Activated CD8-positive, alpha-beta T cell treated with anti-CD3 and anti-CD28 coated beads for 36 hours (primary cell): Measurements from ENCODE around the gene CCDC33. TPM values are rescaled to one million over a fixed set of nuclear protein-coding genes. Genes with fewer than 3 reads are reported as not detected.

Source experiments
- ATAC-seq: fragments of 200-7000 bp; cut with Tn5 transposase; one replicate; pipeline ENCODE4 v1.10.0; 2021; ENCODE audit warnings: mild to moderate bottlenecking, moderate library complexity
- CTCF ChIA-PET: fragments of 350-600 bp; sonication (Branson Sonifier 250); formaldehyde crosslinking; loops from one replicate; lab custom pipeline; 2021; ENCODE audit warnings: antibody characterized with exemption; lab: Charles Lee
- POLR2A ChIA-PET: fragments of 350-600 bp; sonication (Branson Sonifier 250); formaldehyde crosslinking; loops from one replicate; lab custom pipeline; 2021; ENCODE audit warnings: antibody characterized with exemption; lab: Charles Lee
- DNase-seq: peaks from one replicate; pipeline ENCODE4 v3.0.0-alpha.2; 2020
- H3K27ac Mint-ChIP-seq: one replicate; pipeline ENCODE4 v1.8.0; 2021; ENCODE audit warnings: mild to moderate bottlenecking, mixed read lengths
- H3K27me3 Mint-ChIP-seq: one replicate; pipeline ENCODE4 v1.8.0; 2021; ENCODE audit warnings: mixed read lengths
- H3K36me3 Mint-ChIP-seq: one replicate; pipeline ENCODE4 v1.8.0; 2021; ENCODE audit warnings: low read depth, mixed read lengths
- H3K4me1 Mint-ChIP-seq: one replicate; pipeline ENCODE4 v1.8.0; 2021; ENCODE audit warnings: low read depth, mixed read lengths
- H3K4me3 Mint-ChIP-seq: one replicate; pipeline ENCODE4 v1.8.0; 2021; ENCODE audit warnings: mild to moderate bottlenecking, moderate library complexity, mixed read lengths
- H3K9me3 Mint-ChIP-seq: one replicate; pipeline ENCODE4 v1.8.0; 2021; ENCODE audit warnings: mixed read lengths
- CTCF ChIP-seq: fragments of 200-600 bp; IDR thresholded peaks from one replicate; pipeline ENCODE4 v1.8.0; 2022; ENCODE audit warnings: antibody characterized with exemption, mild to moderate bottlenecking
- intact Hi-C: fragments of 100-400 bp; cut with micrococcal nuclease; formaldehyde crosslinking; loops from one replicate; pipeline ENCODE4 v1.10.0; 2022
- total RNA-seq, 2 experiments: library from RNA; stranded (reverse); gene quantifications; one replicate each; pipeline ENCODE4 v1.2.3, GENCODE V29; 2021

CCDC33 gene
- total RNA-seq, 2 experiments from 2014 or later: 0.16 to 0.38 TPM

- H3K27ac Mint-ChIP-seq: no peak overlapping the region
- no peak overlapping the region for H3K4me3 Mint-ChIP-seq
- ATAC-seq: no peak
- no peaks in the 10 kb centered on the region for H3K36me3 Mint-ChIP-seq
- H3K27me3 Mint-ChIP-seq: peaks cover 15% of the 10 kb centered on the region
- intact Hi-C loops: loop anchor here (10.0 kb wide), 1 partner anchor 69 kb away; no protein-coding TSS in a partner anchor
- CTCF ChIA-PET: interaction anchor here (0.8 to 1.8 kb wide), 3 partner anchors 14 to 28 kb away, joined by 3 to 4 read pairs (median 3); no protein-coding TSS in a partner anchor
- peaks cover 13% of the 10 kb centered on the region for H3K4me1 Mint-ChIP-seq
- no peaks in the 10 kb centered on the region for H3K9me3 Mint-ChIP-seq
- no peak for DNase-seq
- TF ChIP-seq CTCF: no peak
- POLR2A ChIA-PET: no interaction called here
These were observed 57.9 kb downstream of the CCDC33 start for GRCh38 chr15:74294010-74294409.

- no peak for ATAC-seq
- ChIA-PET CTCF (interaction anchor here (2.3 kb wide), 1 partner anchor 12 kb away, joined by 8 read pairs; no protein-coding TSS in a partner anchor), POLR2A (no interaction called here)
- H3K4me1 Mint-ChIP-seq: peaks cover 8% of the 10 kb centered on the region
- H3K27ac Mint-ChIP-seq: no peak overlapping the region
- DNase-seq: no peak
- TF ChIP-seq CTCF: no peak
- no peak overlapping the region for H3K4me3 Mint-ChIP-seq
- intact Hi-C loops: loop anchor here (10.0 kb wide), 1 partner anchor 71 kb away; no protein-coding TSS in a partner anchor
- H3K27me3 Mint-ChIP-seq: peaks cover 13% of the 10 kb centered on the region
- H3K36me3 Mint-ChIP-seq: no peaks in the 10 kb centered on the region
- no peaks in the 10 kb centered on the region for H3K9me3 Mint-ChIP-seq
These were observed 59.7 kb downstream of the CCDC33 start for GRCh38 chr15:74295800-74296199.

- intact Hi-C loops: loop anchor here (10.0 kb wide), 1 partner anchor 73 kb away; no protein-coding TSS in a partner anchor
- H3K9me3 Mint-ChIP-seq: no peaks in the 10 kb centered on the region
- H3K27ac Mint-ChIP-seq: no peak overlapping the region
- ChIA-PET CTCF (interaction anchor here (1.4 kb wide), 1 partner anchor 24 kb away, joined by 4 read pairs; no protein-coding TSS in a partner anchor), POLR2A (no interaction called here)
- no peak for ATAC-seq
- TF ChIP-seq CTCF: no peak
- no peak overlapping the region for H3K4me3 Mint-ChIP-seq
- DNase-seq: no peak
- H3K4me1 Mint-ChIP-seq: no peaks in the 10 kb centered on the region
- no peaks in the 10 kb centered on the region for H3K36me3 Mint-ChIP-seq
- H3K27me3 Mint-ChIP-seq: peaks cover 18% of the 10 kb centered on the region
These were observed 61.8 kb downstream of the CCDC33 start for GRCh38 chr15:74297887-74298286.

GRCh38 chr15:74300057-74300795 is 64.1 kb downstream of the CCDC33 start:
- H3K4me3 Mint-ChIP-seq: no peak overlapping the region
- H3K27ac Mint-ChIP-seq: no peak overlapping the region
- no peaks in the 10 kb centered on the region for H3K9me3 Mint-ChIP-seq
- intact Hi-C loops: loop anchor here (10.0 kb wide), 1 partner anchor 175 kb away; no protein-coding TSS in a partner anchor
- peaks cover 18% of the 10 kb centered on the region for H3K27me3 Mint-ChIP-seq
- H3K36me3 Mint-ChIP-seq: no peaks in the 10 kb centered on the region
- ATAC-seq (no peak), DNase-seq (no peak)
- TF ChIP-seq CTCF: no peak
- ChIA-PET CTCF (interaction anchor here (0.6 kb wide), 1 partner anchor 327 kb away, joined by 3 read pairs; no protein-coding TSS in a partner anchor), POLR2A (no interaction called here)
- no peaks in the 10 kb centered on the region for H3K4me1 Mint-ChIP-seq
